ENCODE data around the gene CDT1. TPM values are rescaled to one million over a fixed set of nuclear protein-coding genes. Genes with fewer than 3 reads are reported as not detected.
A peak's percentile ranks its signal among the peaks of the same experiment; 100 is the strongest.

The CDT1 gene
- total and polyA plus RNA-seq, 2 experiments from 2014 or later = 32.6 to 187 TPM

DNA sequence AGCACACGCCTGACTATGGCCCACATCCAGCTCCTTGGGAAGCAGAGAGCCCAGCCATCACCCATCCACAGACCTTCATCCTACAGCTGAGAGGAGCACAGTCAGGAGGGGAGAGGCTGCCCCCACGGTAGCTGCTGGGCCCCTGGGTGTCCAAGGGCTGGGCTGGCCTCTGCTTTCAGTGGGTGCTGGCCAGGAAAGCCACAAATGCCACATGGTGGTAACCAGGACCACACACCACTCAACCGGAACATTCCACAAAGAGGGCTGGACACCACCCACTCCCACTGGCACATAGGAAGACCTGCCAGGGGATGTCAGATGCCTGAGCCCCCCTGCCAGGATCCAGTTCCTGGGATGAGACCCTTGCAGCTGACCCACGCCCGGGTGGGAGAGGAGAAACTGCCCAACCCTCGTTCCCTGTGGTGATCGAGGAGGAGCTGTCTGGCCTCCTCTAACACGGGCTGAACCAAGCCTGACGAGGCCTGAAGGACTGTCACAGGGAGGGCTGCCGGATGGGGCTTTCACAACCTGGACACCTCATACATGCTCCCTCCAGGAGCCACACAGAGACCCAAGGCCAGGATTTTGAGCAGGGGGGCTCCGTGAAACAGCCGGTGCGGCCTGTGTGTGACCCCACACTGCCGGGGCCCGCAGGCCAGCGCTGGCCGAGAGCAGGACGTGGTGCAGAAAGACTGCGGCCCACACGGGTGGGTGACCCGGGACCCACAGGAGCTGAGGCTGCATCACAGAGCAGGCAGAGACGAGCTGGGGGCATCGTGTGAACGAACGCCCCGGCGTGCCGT, 49.3 kb upstream of the CDT1 start (continued):
- TF ChIP-seq STAT1 (IDR thresholded peaks at IDR 0.05; ENCODE audit: unreplicated experiment) (no peak), NANOG (IDR thresholded peaks at IDR 0.05; ENCODE audit: borderline replicate concordance) (no peak), EZH2 (IDR thresholded peaks at IDR 0.05; ENCODE audit: low read depth, unreplicated experiment) (no peak), JUNB (IDR thresholded peaks at IDR 0.05; ENCODE audit: unreplicated experiment) (no peak)
- TF ChIP-seq, protein P1, sequence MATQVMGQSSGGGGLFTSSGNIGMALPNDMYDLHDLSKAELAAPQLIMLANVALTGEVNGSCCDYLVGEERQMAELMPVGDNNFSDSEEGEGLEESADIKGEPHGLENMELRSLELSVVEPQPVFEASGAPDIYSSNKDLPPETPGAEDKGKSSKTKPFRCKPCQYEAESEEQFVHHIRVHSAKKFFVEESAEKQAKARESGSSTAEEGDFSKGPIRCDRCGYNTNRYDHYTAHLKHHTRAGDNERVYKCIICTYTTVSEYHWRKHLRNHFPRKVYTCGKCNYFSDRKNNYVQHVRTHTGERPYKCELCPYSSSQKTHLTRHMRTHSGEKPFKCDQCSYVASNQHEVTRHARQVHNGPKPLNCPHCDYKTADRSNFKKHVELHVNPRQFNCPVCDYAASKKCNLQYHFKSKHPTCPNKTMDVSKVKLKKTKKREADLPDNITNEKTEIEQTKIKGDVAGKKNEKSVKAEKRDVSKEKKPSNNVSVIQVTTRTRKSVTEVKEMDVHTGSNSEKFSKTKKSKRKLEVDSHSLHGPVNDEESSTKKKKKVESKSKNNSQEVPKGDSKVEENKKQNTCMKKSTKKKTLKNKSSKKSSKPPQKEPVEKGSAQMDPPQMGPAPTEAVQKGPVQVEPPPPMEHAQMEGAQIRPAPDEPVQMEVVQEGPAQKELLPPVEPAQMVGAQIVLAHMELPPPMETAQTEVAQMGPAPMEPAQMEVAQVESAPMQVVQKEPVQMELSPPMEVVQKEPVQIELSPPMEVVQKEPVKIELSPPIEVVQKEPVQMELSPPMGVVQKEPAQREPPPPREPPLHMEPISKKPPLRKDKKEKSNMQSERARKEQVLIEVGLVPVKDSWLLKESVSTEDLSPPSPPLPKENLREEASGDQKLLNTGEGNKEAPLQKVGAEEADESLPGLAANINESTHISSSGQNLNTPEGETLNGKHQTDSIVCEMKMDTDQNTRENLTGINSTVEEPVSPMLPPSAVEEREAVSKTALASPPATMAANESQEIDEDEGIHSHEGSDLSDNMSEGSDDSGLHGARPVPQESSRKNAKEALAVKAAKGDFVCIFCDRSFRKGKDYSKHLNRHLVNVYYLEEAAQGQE (IDR thresholded peaks at IDR 0.05; ENCODE audit: unreplicated experiment) = no peak

DNA sequence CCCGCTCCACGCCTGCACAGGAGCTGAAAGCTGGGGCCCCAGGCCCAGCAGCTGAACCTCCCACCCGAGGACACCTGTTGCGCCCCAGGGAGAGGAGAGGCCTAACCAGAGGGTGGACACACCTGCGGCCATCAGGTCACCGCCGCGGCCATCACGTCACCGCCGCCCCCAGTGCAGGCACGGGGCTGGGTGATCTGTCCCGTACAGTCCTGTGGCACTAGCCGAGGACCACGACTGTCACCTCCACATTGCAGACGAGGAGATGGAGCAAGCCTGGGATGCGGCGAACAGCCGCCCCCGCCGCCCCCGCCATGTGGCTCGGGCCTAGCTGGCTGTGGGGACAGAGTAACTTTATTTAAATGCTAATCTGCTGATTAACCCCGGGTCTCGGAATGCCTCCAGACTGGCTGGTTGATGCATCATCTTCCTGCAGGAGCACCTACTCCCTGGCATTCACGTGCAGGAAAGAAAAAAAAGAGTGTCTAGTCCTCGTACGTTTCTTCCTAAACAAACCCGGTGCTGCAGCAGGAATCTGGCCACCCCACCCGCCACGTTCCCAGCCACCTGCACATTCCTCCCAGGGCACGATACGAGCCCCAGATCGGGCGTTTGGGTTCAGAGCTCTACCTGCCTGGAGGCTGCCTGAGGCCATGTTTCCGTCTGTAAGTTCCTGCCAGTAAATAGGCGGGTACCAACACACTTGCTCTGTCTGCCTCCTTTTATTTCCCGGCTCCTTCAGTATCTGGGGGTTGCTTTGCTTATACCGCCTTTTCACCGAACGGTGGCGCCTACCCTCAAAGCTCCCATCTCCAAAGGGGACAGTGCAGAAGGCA, 48.5 kb upstream of the CDT1 start:
- Histone ChIP-seq H3K4me3 (no peak overlapping the region), H3K9me2 (ENCODE audit: insufficient read depth) (no peaks in the 10 kb centered on the region), H3K79me2 (replicated peaks; ENCODE audit: insufficient read depth) (no peaks in the 10 kb centered on the region; the same call in 1 of the 2 replicates), H2AFZ (no peak overlapping the region), H3F3A (replicated peaks; ENCODE audit: low read depth) (peaks cover 16% of the 10 kb centered on the region; the same call in 1 of the 2 replicates), H4K20me1 (replicated peaks; ENCODE audit: insufficient read depth) (no peaks in the 10 kb centered on the region), H3K27me3 (ENCODE audit: insufficient read depth) (no peaks in the 10 kb centered on the region), H3K4me1 (ENCODE audit: insufficient read depth) (peaks cover 5% of the 10 kb centered on the region; the same call in 1 of the 2 replicates), H3K4me2 (0 out of 2 replicates have a peak overlapping the region, but pooled peaks have one; percentile 32), H3K36me3 (ENCODE audit: insufficient read depth) (no peaks in the 10 kb centered on the region), H3K27ac (ENCODE audit: low read depth) (peak overlapping the region; percentile 50; the same call in 1 of the 2 replicates)
- DNase-seq (ENCODE audit: low spot score) = peak; percentile 78
- Mint-ChIP-seq H3K27ac (peak overlapping the region; percentile 82; the same call in 1 of the 2 replicates), H3K36me3 (ENCODE audit: low read depth) (peaks cover 3% of the 10 kb centered on the region; the same call in 1 of the 3 replicates), H3K9me3 (no peaks in the 10 kb centered on the region), H3K4me3 (peak overlapping the region; percentile 51), H3K4me1 (peaks cover 29% of the 10 kb centered on the region), H3K27me3 (ENCODE audit: insufficient read depth, low read depth, poor library complexity) (peaks cover 21% of the 10 kb centered on the region)
- no peak for TF ChIP-seq ZNF462 (CRISPR knock-in tag; IDR thresholded peaks at IDR 0.05)
- no peak for TF ChIP-seq ZNF114 (CRISPR knock-in tag; IDR thresholded peaks at IDR 0.05)
- no peak for TF ChIP-seq EZH2 (IDR thresholded peaks at IDR 0.05; ENCODE audit: low read depth, unreplicated experiment)
- no peak for TF ChIP-seq POLR2AphosphoS5 (IDR thresholded peaks at IDR 0.05; ENCODE audit: low read depth)
- TF ChIP-seq, protein P2, sequence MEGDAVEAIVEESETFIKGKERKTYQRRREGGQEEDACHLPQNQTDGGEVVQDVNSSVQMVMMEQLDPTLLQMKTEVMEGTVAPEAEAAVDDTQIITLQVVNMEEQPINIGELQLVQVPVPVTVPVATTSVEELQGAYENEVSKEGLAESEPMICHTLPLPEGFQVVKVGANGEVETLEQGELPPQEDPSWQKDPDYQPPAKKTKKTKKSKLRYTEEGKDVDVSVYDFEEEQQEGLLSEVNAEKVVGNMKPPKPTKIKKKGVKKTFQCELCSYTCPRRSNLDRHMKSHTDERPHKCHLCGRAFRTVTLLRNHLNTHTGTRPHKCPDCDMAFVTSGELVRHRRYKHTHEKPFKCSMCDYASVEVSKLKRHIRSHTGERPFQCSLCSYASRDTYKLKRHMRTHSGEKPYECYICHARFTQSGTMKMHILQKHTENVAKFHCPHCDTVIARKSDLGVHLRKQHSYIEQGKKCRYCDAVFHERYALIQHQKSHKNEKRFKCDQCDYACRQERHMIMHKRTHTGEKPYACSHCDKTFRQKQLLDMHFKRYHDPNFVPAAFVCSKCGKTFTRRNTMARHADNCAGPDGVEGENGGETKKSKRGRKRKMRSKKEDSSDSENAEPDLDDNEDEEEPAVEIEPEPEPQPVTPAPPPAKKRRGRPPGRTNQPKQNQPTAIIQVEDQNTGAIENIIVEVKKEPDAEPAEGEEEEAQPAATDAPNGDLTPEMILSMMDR (conservative IDR thresholded peaks at IDR 0.05; ENCODE audit: low read depth in 2 of 2) = peak; percentile 60 to 67
- ATAC-seq = peak; percentile 69
